Stimulated activated CD4-positive, alpha-beta T cell treated with anti-CD3 and anti-CD28 coated beads, TNF-alpha, amount 100 ng/mL, for 1 hour (primary cell): ENCODE measurements around the gene SSX5.
"Not testable (repeated sequence)": the region's sequence is repeated elsewhere in the genome, so short reads cannot be mapped to it uniquely, and the experiment has no call there.

Experiments
- DNase-seq, 3 donors: peaks; one replicate each; pipeline ENCODE4 v3.0.0-alpha.2; 2020; ENCODE audit warnings: low read depth in 3 of 3, low spot score in 1 of 3

The SSX5 gene

GRCh38 chrX:48196745-48197201 is at the start of gene SSX5:
Gene SSX5, minus strand, starts transcription at chrX:48196795. Its CDS starts 1,437 bp downstream, at chrX:48195358.
- DNase-seq: no peak

DNA sequence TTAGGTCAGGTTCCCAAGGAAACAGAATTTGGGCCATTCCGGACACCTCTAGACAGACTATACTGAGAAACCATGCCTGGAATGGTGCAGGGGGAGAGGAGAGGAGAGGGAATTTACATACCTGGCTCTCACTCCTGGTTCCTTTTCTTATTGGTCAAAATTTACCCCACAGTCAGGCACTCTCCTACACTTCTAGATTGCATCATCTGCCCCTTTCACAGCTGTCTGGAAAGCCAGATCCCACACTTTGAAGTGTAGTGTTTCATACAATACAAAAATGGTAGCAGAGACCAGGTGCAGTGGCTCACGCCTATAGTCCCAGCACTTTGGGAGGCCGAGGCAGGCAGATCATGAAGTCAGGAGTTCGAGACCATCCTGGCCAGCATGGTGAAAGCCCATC is 27.6 kb upstream of the SSX5 start:
- not testable (repeated sequence) for DNase-seq

- not testable (repeated sequence) for DNase-seq
These were observed 17.7 kb upstream of the SSX5 start for GRCh38 chrX:48214341-48214740.

DNA sequence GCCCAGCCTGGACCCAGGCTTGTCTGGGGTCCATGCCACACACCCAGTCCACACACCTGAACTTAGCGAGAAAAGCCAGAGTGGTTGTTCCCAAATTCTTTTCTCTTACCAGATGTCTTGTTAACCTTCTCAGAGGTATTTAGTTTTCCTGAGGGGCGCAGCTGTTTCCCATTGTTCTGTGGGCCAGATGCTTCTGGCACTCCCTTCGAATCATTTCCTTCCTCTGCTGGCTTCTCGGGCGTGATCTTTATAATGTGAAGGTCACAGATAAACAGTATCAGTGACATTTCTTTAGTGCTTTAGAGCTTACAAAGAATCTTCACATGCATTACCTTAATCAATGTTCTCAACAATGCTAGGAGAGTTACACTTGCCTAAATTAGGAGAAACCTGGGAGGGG is 6.6 kb downstream of the SSX5 start:
- not testable (repeated sequence) for DNase-seq

DNA sequence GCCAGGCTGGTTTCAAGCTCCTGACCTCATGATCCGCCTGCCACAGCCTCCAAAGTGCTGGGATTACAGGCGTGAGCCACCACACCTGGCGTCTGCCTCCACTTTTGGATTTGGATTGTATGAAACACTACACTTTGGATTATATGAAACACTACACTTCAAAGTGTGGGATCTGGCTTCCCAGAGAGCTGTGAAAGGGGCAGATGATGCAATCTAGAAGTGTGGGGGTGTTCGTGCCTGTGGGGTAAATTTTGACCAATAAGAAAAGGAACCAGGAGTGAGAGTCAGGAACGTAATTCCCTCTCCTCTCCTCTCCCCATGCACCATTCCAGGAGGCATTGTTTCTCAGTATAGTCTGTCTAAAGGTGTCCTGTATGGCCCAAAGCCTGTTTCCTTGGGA is 14.7 kb downstream of the SSX5 start:
- not testable (repeated sequence) for DNase-seq

DNA sequence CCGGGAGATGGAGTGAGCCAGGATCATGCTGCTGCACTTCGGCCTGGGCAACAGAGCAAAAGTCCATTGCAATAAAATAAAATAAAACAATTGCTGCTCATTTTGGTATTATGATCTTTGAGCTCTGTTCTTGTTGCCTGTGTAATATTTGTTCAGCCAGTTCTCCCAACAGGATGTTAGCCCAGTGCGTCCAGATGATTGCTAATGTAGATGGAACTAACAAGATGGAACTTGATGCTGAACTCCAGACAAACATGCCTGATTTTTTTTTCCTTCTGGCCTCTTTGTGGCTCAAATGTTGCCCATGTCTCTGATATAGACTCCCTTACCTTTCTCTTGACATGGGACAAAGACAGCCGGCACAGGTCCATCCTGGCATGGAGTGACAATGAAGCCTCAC is 15.8 kb downstream of the SSX5 start:
- no peak for DNase-seq

DNA sequence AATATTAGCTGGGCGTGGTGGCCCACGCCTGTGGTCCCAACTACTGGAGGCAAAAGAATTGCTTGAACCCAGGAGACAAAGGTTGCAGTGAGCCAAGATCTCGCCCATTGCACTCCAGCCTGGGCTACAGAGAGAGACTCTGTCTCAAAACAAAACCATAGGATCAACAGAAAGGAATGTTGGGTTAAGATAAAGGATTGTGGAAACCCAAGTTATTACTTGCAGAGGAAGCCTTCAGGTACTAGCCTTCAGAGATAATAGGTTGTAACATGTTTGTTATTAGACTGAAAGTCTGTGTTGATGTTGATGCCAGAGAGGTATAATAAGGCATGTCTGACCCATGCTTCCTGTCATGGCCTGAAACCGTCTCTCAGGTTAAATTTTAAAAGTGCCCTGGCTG is 16.9 kb downstream of the SSX5 start:
- no peak for DNase-seq

GRCh38 chrX:48166322-48166721 is 30.3 kb downstream of the SSX5 start:
- DNase-seq: not testable (repeated sequence)

DNA sequence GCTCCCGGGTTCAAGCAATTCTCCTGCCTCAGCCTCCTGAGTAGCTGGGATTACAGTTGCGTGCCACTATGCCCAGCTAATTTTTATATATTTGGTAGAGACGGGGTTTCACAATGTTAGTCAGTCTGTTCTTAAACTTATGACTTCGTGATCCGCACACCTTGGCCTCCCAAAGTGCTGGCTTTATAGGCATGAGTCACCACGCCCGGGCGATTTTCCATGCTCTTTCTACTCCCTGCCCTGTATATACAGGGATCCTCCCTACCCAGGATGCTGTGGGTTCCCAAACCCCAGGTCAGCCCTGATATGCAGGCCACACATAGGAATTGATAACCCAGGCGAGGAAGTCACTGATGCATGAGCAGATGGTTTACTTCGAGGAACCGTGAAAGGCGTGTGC is 31.4 kb downstream of the SSX5 start:
- no peak for DNase-seq

- no peak for DNase-seq
These were observed 40.6 kb downstream of the SSX5 start for GRCh38 chrX:48156014-48156413.

- DNase-seq: no peak
These were observed 41.8 kb downstream of the SSX5 start for GRCh38 chrX:48154796-48155195.

GRCh38 chrX:48153769-48154168 is 42.8 kb downstream of the SSX5 start:
- DNase-seq: no peak

DNA sequence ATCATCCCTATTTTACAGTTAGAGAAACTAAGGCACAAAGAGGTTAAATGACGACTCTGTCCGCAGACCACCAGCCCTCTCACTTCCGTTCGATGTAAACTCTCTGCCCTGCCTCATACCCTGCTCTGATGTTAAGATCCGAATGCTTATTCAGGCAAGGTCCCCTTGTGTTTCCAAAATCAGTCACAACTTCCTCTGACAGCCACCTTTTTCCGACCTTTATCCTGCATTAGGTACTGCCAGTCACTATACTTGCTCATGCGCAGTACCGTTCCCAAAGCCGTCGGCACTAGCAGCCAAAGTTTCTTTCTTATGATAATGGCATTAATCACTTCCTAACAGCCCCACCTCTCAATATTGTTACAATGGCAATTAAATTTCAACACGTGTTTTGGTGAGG is 53.9 kb downstream of the SSX5 start:
- DNase-seq: not testable (repeated sequence)

DNA sequence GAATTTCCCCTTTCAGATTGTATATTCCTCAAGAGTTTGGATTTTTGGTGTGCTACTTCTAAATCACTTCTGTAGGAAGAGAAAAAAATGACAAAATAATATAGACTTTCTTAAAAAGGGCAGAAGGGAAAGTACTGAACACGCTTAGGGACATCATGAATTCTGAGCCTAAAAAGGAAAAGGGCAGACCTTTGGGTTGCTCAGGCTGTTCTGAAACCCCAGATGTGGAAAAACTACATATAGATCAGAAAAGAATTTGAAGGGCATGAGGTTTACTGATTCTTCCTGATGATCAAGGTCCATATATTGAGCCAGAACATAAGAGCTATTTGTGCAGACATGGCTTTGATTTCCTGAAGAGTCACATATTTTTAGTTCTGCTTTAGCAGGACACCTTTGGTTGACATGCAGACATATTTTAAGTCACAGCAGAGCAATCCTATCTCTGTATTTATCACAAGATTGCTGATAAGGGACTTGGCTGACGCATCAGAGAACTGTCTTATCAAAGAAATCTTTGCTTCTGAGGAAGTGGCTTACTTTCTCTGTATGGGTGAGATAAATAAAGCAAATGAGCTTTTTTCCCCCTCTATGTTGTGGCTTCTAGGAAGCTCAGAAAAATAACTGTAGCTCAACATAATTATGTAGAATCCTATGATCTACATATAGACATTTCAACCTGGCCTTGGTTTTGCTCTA is 54.6 kb downstream of the SSX5 start:
- not testable (repeated sequence) for DNase-seq

GRCh38 chrX:48139076-48139475 is 57.5 kb downstream of the SSX5 start:
- DNase-seq: not testable (repeated sequence)
